NOMO-1 treated with DMSO at 0.1 percent for 48 hours (cell line): ENCODE results near the gene PRM1.

Experiments
- DNase-seq: peaks from one replicate; lab custom pipeline; 2025; ENCODE audit not compliant: unreplicated experiment; lab: John Stamatoyannopoulos, UW

Gene PRM1

DNA sequence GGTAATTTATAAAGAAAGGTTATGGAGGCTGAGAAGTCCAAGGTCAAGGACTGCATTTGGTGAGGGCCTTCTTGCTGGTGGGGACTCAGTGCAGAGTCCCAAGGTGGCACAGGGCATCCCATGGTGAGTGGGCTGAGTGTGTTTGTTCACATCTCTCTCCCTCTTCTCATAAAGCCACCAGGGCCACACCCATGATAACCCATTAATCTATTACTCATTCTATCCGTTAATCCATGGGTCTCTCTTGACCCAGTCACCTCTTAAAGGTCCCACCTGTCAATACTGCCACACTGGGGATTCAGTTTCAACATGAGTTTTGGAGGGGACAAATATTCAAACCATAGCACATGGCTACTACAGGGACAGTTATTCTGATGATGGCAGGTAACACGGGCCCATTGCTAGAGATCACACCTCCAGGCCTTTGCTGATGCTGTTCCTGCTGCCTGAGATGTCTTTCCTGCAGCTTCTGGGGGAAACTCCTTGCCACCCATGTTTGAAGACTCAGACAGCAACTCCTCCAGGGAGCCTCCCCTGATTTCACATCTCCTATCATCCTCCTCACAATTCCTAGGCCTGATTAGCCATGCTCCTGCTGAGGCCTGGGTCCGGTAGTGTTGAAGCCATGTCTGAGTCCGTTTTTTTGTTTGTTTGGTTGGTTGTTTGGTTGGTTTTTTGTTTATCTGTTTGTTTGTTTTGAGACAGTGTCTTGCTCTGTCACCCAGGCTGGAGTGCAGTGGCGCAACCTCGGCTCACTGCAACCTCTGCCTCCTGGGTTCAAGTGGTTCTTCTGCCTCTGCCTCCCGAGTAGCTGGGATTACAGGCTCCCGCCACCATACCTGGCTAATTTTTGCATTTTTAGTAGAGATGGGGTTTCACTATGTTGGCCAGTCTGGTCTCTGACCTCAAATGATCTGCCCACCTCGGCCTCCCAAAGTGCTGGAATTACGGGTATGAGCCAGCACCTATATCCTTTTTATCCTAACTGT, 41.2 kb downstream of the PRM1 start:
- DNase-seq: no peak

DNA sequence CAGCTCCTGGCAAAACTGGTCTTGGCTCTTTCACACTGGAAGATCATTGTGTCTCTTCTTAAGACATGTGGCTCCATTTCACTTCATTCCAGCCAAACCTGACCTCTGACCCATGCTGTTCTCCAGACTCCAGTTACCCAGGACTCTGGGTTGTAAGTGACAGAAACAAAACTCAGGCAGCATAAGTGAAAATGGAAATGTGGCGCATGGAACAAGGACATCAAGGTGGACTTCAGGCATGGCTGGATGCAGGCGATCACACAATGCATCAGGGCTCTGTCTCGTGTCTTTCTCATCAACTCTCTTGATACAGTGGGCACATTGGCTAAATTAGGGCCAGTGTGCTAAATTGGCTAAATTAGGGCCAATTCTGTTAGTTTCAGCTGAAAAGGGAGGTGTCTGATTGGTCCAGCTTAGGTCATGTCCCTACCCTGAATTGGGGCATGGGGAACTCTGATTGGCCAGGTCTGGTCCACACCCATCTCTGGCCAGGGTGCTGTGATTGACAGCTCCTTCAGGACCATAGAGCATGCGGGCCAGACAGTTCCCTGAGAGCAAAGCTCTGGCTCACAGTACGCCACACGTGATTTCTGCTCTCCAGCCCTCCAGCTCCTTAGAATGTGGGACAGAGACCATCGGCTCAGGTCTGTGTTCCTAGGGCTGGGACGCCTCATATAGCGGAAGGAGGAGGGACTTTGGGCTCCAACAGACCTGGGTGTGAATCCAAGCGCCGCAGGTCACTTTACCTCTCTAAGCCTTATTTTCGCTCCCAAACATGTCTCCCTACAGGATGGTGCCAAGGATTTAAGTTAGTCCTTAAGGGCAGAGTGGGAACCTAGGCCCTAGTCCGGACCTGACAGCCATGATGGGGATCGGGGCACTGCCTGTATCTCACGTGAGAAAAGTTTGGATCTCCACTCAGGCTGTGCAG, 42.6 kb downstream of the PRM1 start:
- no peak for DNase-seq

DNA sequence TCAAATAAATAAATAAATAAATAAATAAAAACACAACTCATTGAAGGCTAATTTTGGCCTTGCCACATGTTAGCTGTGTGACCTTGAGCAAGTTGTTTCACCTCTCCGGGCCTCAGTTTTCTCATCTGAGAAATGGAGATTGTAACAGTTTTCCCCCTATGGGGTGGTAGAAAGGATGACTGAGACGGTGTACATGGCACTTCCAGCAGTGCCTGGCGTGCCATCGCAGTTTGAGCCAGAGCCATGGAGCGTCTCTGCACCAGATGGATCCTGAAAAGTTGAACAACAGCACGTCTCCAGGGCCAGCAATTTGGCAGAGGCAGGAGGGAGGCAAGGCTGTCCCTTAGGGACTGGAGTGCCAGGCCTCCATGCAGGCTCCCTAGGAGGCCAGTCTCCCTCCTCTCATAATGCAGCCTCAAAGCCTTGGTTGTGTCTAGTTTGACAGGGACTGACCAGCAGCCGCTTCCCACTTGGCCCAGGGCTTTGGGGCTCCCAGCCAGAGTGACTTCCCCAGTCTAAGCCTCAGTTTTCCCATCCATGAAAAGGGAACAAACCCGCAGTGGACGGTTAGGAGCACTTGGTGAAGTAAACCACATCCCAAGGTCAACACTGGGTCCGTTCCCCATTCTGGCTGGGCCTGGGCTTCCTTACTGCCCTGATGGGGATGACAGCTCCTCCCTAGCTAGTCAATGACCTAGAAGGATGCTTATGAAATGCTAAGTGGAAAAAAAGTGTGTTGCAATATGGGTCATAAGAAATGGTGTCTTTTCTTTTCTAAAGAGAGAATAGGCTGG, 44.5 kb downstream of the PRM1 start:
- peak; percentile 88 for DNase-seq

DNA sequence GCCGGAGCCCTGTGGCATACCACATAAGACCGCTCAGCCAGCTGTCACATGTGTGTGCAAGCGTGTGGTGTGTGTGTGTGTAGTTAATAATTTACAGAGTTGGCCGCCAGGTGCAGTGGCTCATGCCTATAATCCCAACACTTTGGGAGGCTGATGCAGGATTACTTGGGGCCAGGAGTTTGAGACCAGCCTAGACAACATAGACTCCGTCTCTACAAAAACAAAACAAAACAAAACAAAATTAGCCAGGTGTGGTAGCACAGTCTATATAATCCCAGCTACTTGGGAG, 45.5 kb downstream of the PRM1 start:
- no peak for DNase-seq

DNA sequence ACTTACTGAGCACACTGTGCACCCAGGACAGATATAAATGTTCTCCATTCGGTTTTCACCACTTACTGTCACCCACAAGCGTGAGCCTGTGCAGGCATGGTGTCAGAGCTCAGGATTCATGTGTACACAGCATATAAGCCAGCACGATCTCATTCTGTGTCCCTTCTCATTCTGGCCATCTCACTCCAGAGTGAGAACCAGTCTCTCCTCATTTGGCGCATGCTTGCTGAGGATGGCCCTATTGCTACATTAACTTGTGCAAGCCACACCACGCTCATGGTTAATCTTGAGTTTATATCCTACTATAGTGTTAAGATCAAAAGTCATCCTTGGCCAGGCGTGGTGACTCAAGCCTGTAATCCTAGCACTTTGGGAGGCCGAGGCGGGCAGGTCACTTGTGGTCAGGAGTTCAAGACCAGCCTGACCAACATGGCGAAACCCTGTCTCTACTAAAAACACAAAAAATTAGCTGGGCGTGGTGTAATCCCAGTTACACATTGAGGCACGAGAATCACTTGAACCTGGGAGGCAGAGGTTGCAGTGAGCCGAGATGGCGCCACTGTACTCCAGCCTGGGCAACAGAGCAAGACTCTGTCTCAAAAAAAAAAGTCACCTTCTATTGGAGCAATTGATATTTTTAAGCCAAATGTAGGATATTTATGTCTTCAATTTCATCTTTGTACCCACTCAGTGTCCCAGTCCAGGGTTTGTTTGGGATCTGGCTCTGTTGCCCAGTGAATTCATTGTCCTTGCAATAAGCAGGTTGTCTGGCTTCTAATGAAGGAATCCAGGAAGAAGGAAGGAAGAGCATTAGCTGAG, 46.0 kb downstream of the PRM1 start:
- no peak for DNase-seq

DNA sequence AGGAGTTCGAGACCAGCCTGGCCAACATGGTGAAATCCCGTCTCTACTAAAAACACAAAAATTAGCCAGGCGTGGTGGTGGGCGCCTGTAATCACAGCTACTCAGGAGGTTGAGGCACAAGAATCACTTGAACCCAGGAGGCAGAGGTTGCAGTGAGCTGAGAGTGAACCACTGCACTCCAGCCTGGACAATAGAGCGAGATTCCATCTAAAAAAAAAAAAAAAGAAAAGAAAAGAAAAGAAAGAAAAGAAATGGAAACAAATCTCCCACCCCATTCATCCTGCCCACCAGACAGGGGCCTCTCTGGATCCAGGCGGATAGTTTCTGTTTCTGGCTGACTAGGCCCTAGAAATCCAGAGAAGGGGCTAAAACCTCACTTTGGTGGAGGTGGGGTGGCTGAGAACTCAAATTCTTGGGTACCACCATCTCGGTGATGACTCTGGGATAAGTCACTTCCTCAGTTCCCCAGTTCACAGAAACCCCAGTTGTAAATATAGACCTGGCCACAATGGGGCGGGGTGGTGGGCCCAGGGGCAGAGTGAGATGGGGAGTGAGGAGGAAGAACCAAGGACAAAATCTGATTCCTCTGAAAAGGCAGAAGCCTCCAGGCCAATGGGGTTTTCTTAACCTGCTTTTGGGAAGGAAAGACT, 47.3 kb downstream of the PRM1 start:
- DNase-seq: peak; percentile 38

DNA sequence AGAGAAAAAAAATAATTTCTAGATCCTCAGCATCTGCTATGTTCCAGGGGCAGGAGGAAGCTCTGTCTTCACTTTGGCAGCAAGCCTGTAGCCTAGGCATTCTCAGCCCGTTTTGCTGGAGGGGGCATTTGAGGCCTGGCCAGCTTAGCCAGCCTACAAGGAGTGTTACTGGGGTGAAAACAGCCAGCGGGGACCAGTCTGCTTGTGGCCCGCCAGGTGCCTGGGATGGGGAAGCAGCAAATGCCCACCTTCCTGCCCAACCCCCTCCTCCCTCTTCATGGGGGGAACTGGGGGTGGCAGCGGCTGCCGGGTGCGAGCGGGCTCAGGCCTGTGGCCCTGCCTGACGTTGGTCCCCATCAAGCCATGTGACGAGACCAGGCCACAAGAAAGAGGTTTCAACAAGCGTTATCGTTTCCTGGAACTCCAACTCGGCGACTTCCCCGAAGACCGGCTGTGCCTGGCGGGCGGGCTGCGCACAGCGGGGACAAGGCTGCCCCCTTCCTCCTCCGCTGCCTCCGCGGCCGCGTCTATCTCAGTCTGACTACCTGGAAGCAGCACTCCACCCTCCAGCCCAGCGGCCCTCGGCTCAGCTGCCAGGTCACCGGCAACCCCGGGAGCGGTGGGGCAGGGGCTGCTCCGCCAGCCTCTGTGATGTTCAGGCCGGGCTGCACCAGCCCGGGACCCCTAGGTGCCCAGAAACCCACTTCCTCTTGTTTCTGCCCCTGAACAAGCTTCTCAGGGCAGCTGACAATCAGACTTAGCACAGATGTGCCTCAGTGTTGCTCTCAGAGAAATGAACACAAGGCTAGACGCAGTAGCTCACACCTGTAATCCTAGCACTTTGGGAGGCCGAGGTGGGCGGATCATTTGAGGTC, 48.0 kb downstream of the PRM1 start:
- DNase-seq: no peak

DNA sequence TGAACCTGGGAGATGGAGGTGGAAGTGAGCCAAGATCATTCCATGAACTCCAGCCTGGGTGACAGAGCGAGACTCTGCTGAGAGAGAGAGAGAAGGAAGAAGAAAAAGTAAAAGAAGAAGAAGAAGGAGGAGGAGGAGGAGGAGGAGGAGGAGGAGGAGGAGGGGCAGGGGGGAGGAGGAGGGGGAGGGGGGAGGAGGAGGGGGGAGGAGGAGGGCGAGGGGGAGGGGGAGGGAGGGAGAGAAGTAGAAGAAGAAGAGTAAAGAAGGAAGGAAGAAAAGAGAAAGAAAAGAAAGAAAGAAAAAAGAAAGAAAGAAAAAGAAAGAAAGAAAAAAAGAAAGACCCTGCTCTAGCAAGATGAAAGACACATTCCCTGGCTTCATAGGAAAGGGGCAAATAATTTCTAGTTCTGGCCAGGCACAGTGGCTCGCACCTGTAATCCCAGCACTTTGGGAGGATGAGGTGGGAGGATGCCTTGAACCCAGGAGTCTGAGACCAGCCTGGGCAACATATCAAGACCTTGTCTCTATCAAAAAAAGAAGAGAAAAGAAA, 48.8 kb downstream of the PRM1 start:
- no peak for DNase-seq

DNA sequence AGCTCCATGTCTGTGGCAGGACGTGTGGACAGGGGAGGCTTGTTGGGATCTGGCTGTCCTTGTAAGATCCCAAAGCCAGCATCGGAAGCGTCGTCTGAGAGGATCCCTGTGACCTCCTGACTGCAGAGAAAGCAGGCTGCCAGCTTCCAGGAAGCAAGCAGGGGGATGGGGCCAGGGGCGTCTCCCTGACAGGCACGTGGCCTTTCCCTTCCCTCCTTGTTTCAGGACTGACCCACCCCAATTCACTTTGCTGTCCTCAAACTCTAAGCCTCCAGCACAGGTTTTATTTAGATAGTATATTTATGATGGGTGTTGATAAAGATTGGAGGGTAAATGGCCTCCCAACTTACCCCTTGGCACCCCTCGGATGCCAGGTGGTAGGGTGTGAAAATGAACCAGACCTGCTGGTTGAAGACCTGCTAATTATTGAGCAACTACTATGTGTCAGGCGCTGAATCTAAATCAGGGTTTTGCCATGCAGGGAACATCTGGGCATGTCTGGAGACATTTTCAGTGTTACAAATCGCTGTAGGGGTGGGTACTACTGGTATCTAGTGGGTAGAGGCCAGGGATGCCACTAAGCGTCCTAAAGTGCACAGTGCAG, 49.7 kb downstream of the PRM1 start:
- no peak for DNase-seq
